ENCODE measurements around the gene ASGR2. TPM values are rescaled to one million over a fixed set of nuclear protein-coding genes. Genes with fewer than 3 reads are reported as not detected.

The ASGR2 gene
- total RNA-seq, 2 experiments from 2014 or later: not detected

DNA sequence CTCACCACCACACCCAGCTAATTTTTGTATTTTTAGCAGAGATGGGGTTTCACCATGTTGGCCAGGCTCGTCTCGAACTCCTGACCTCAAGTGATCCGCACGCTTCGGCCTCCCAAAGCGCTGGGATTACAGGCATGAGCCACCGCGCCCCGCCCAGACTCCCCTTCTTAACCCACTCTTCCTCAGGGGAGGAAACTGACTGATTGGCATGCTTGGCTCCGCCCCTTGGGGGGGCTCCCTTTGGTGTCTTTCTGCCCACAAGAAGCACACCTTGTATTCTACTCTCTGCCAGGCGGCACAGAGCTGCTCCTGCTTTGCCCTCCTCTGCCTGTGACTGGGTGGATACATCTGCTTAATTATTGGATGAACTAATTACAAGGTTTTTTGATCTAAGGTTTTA, 4.7 kb upstream of the ASGR2 start:
- no peak for DNase-seq (ENCODE audit: low spot score)
- H3K4me2 ChIP-seq (ENCODE audit: low read length): no peak overlapping the region
- H3K27ac ChIP-seq (ENCODE audit: low read depth, low read length, poor library complexity, severe bottlenecking): no peak overlapping the region
- no peak overlapping the region for H2AFZ ChIP-seq (ENCODE audit: low read length)
- no TSS peak for BruUV-seq (replicated peaks)
- H3K9me2 ChIP-seq (ENCODE audit: insufficient read depth, low read length): no peaks in the 10 kb centered on the region
- no peak overlapping the region for H3K4me3 ChIP-seq (ENCODE audit: low read depth, low read length, poor library complexity, severe bottlenecking)
- ChIA-PET POLR2A (no interaction called here), CTCF (ENCODE audit: unreplicated experiment) (no interaction called here)
- H3K4me1 ChIP-seq (ENCODE audit: insufficient read depth, low read length, poor library complexity, severe bottlenecking): peaks cover 6% of the 10 kb centered on the region
- TF ChIP-seq EZH2phosphoT487 (IDR thresholded peaks at IDR 0.05; ENCODE audit: borderline replicate concordance, low read depth, low read length): no peak
- TF ChIP-seq, protein P1, sequence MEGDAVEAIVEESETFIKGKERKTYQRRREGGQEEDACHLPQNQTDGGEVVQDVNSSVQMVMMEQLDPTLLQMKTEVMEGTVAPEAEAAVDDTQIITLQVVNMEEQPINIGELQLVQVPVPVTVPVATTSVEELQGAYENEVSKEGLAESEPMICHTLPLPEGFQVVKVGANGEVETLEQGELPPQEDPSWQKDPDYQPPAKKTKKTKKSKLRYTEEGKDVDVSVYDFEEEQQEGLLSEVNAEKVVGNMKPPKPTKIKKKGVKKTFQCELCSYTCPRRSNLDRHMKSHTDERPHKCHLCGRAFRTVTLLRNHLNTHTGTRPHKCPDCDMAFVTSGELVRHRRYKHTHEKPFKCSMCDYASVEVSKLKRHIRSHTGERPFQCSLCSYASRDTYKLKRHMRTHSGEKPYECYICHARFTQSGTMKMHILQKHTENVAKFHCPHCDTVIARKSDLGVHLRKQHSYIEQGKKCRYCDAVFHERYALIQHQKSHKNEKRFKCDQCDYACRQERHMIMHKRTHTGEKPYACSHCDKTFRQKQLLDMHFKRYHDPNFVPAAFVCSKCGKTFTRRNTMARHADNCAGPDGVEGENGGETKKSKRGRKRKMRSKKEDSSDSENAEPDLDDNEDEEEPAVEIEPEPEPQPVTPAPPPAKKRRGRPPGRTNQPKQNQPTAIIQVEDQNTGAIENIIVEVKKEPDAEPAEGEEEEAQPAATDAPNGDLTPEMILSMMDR (conservative IDR thresholded peaks at IDR 0.05; ENCODE audit: low read length): no peak
- H3K36me3 ChIP-seq (ENCODE audit: insufficient read depth, low read length): no peaks in the 10 kb centered on the region
- H3K79me2 ChIP-seq (ENCODE audit: insufficient read depth, low read depth, low read length): no peaks in the 10 kb centered on the region
- no peaks in the 10 kb centered on the region for H4K20me1 ChIP-seq (ENCODE audit: insufficient read depth, low read length)
- intact Hi-C loops (cut with micrococcal nuclease; ENCODE audit: unreplicated experiment): no loop called here
- H3K9me3 ChIP-seq (ENCODE audit: low read length): no peaks in the 10 kb centered on the region

GRCh38 chr17:7114875-7115614, 423 bp upstream of the ASGR2 start:
- Histone ChIP-seq H3K79me2 (ENCODE audit: insufficient read depth, low read depth, low read length) (no peaks in the 10 kb centered on the region), H3K27ac (ENCODE audit: low read depth, low read length, poor library complexity, severe bottlenecking) (no peak overlapping the region), H3K4me3 (ENCODE audit: low read depth, low read length, poor library complexity, severe bottlenecking) (no peak overlapping the region), H3K4me2 (ENCODE audit: low read length) (no peak overlapping the region), H3K4me1 (ENCODE audit: insufficient read depth, low read length, poor library complexity, severe bottlenecking) (no peaks in the 10 kb centered on the region), H3K36me3 (ENCODE audit: insufficient read depth, low read length) (no peaks in the 10 kb centered on the region), H4K20me1 (ENCODE audit: insufficient read depth, low read length) (no peaks in the 10 kb centered on the region), H3K9me3 (ENCODE audit: low read length) (no peaks in the 10 kb centered on the region), H3K9me2 (ENCODE audit: insufficient read depth, low read length) (no peaks in the 10 kb centered on the region), H2AFZ (ENCODE audit: low read length) (no peak overlapping the region)
- ChIA-PET POLR2A (no interaction called here), CTCF (ENCODE audit: unreplicated experiment) (no interaction called here)
- BruUV-seq (replicated peaks): no TSS peak
- intact Hi-C loops (cut with micrococcal nuclease; ENCODE audit: unreplicated experiment): no loop called here
- no peak for DNase-seq (ENCODE audit: low spot score)
- no peak for TF ChIP-seq EZH2phosphoT487 (IDR thresholded peaks at IDR 0.05; ENCODE audit: borderline replicate concordance, low read depth, low read length)
- TF ChIP-seq, protein P1 (conservative IDR thresholded peaks at IDR 0.05; ENCODE audit: low read length): no peak

- H3K4me2 ChIP-seq (ENCODE audit: low read length): no peak overlapping the region
- no peak for TF ChIP-seq EZH2phosphoT487 (IDR thresholded peaks at IDR 0.05; ENCODE audit: borderline replicate concordance, low read depth, low read length)
- TF ChIP-seq, protein P1 (conservative IDR thresholded peaks at IDR 0.05; ENCODE audit: low read length): no peak
These were observed 1.1 kb downstream of the ASGR2 start for GRCh38 chr17:7113273-7114071.

More at GRCh38 chr17:7113273-7114071, 1.1 kb downstream of the ASGR2 start:
- H3K9me3 ChIP-seq (ENCODE audit: low read length): no peaks in the 10 kb centered on the region
- ChIA-PET CTCF (ENCODE audit: unreplicated experiment) (interaction anchor here (1.1 kb wide), 1 partner anchor 61 kb away, joined by 4 read pairs; no protein-coding TSS in a partner anchor), POLR2A (no interaction called here)
- no TSS peak for BruUV-seq (replicated peaks)
- H3K79me2 ChIP-seq (ENCODE audit: insufficient read depth, low read depth, low read length): no peaks in the 10 kb centered on the region
- H3K27ac ChIP-seq (ENCODE audit: low read depth, low read length, poor library complexity, severe bottlenecking): no peak overlapping the region
- no peaks in the 10 kb centered on the region for H4K20me1 ChIP-seq (ENCODE audit: insufficient read depth, low read length)
- H3K36me3 ChIP-seq (ENCODE audit: insufficient read depth, low read length): no peaks in the 10 kb centered on the region
- H3K9me2 ChIP-seq (ENCODE audit: insufficient read depth, low read length): no peaks in the 10 kb centered on the region
- no peak overlapping the region for H2AFZ ChIP-seq (ENCODE audit: low read length)
- no peaks in the 10 kb centered on the region for H3K4me1 ChIP-seq (ENCODE audit: insufficient read depth, low read length, poor library complexity, severe bottlenecking)
- DNase-seq (ENCODE audit: low spot score): no peak
- intact Hi-C loops (cut with micrococcal nuclease; ENCODE audit: unreplicated experiment): no loop called here
- H3K4me3 ChIP-seq (ENCODE audit: low read depth, low read length, poor library complexity, severe bottlenecking): no peak overlapping the region
